ENCODE data around the gene SH3PXD2B.

SH3PXD2B gene

GRCh38 chr5:172345881-172346280 lies 108.4 kb downstream of the SH3PXD2B start:
- TF ChIP-seq CEBPB (IDR thresholded peaks at IDR 0.05) (no peak), EGR1 (IDR thresholded peaks at IDR 0.05) (no peak), REST (IDR thresholded peaks at IDR 0.05; ENCODE audit: low read depth) (no peak), ZBTB7A (IDR thresholded peaks at IDR 0.05; ENCODE audit: low read depth) (no peak), USF1 (IDR thresholded peaks at IDR 0.05) (no peak), YY1 (IDR thresholded peaks at IDR 0.05; ENCODE audit: low read depth) (no peak), NFIC (IDR thresholded peaks at IDR 0.05) (no peak), TAF1 (IDR thresholded peaks at IDR 0.05; ENCODE audit: low read depth) (no peak), TEAD4 (IDR thresholded peaks at IDR 0.05) (no peak), EP300 (IDR thresholded peaks at IDR 0.05; ENCODE audit: borderline replicate concordance) (no peak), RAD21 (IDR thresholded peaks at IDR 0.05; ENCODE audit: low read depth) (no peak), FOXM1 (IDR thresholded peaks at IDR 0.05; ENCODE audit: borderline replicate concordance, low read depth) (no peak)

GRCh38 chr5:172344855-172345409 lies 109.4 kb downstream of the SH3PXD2B start:
- TF ChIP-seq CEBPB (IDR thresholded peaks at IDR 0.05) (no peak), YY1 (IDR thresholded peaks at IDR 0.05; ENCODE audit: low read depth) (no peak), MAX (IDR thresholded peaks at IDR 0.05) (no peak), EGR1 (IDR thresholded peaks at IDR 0.05) (no peak), TEAD4 (IDR thresholded peaks at IDR 0.05) (no peak), EP300 (IDR thresholded peaks at IDR 0.05; ENCODE audit: borderline replicate concordance) (no peak), TCF12 (IDR thresholded peaks at IDR 0.05; ENCODE audit: low read depth) (no peak), NFIC (IDR thresholded peaks at IDR 0.05) (no peak), REST (IDR thresholded peaks at IDR 0.05; ENCODE audit: low read depth) (no peak), ZBTB7A (IDR thresholded peaks at IDR 0.05; ENCODE audit: low read depth) (no peak), USF1 (IDR thresholded peaks at IDR 0.05) (no peak), TAF1 (IDR thresholded peaks at IDR 0.05; ENCODE audit: low read depth) (no peak), RAD21 (IDR thresholded peaks at IDR 0.05; ENCODE audit: low read depth) (no peak), FOXM1 (IDR thresholded peaks at IDR 0.05; ENCODE audit: borderline replicate concordance, low read depth) (no peak), CREB1 (IDR thresholded peaks at IDR 0.05; ENCODE audit: low read depth) (no peak)

- no peak for TF ChIP-seq EGR1 (IDR thresholded peaks at IDR 0.05)
- no peak for TF ChIP-seq NFIC (IDR thresholded peaks at IDR 0.05)
Observed at GRCh38 chr5:172343741-172344140, 110.6 kb downstream of the SH3PXD2B start.

GRCh38 chr5:172342918-172343317 lies 111.4 kb downstream of the SH3PXD2B start:
- TF ChIP-seq USF1 (IDR thresholded peaks at IDR 0.05) (no peak), ZBTB7A (IDR thresholded peaks at IDR 0.05; ENCODE audit: low read depth) (no peak), YY1 (IDR thresholded peaks at IDR 0.05; ENCODE audit: low read depth) (no peak), EP300 (IDR thresholded peaks at IDR 0.05; ENCODE audit: borderline replicate concordance) (no peak), TEAD4 (IDR thresholded peaks at IDR 0.05) (no peak), CREB1 (IDR thresholded peaks at IDR 0.05; ENCODE audit: low read depth) (no peak), TCF12 (IDR thresholded peaks at IDR 0.05; ENCODE audit: low read depth) (no peak), NFIC (IDR thresholded peaks at IDR 0.05) (no peak), EGR1 (IDR thresholded peaks at IDR 0.05) (no peak), TAF1 (IDR thresholded peaks at IDR 0.05; ENCODE audit: low read depth) (no peak), CEBPB (IDR thresholded peaks at IDR 0.05) (no peak), MAX (IDR thresholded peaks at IDR 0.05) (no peak), REST (IDR thresholded peaks at IDR 0.05; ENCODE audit: low read depth) (no peak), RAD21 (IDR thresholded peaks at IDR 0.05; ENCODE audit: low read depth) (no peak), FOXM1 (IDR thresholded peaks at IDR 0.05; ENCODE audit: borderline replicate concordance, low read depth) (no peak)
